Heart right ventricle (tissue), 16 donors: ENCODE results near the gene SCYGR4. TPM values are rescaled to one million over a fixed set of nuclear protein-coding genes. Genes with fewer than 3 reads are reported as not detected.

Source experiments
- ATAC-seq, 8 donors: fragments of 200-7000 bp; cut with Tn5 transposase; one replicate each; pipeline ENCODE4 v1.9.1; 2020; ENCODE audit warnings: mild to moderate bottlenecking in 8 of 8, moderate library complexity in 8 of 8, moderate number of reproducible peaks in 1 of 8
- DNase-seq, 2 donors: peaks; one replicate each; pipeline ENCODE4 v3.0.0-alpha.2; 2020
- H3K27ac ChIP-seq, 10 donors: fragments of 200-600 bp; sonication (generic) in 2 of 10; one replicate each; pipeline versions ENCODE4 v1.5.0 to v1.8.0; 2020 to 2022; ENCODE audit warnings: mild to moderate bottlenecking in 3 of 10
- H3K27me3 ChIP-seq, 7 donors: fragments of 200-600 bp; one replicate each; pipeline ENCODE4 v1.8.0; 2021 to 2022; ENCODE audit warnings: mild to moderate bottlenecking in 2 of 7
- H3K36me3 ChIP-seq, 9 donors: fragments of 200-600 bp; sonication (generic) in 1 of 9; one replicate each; pipeline versions ENCODE4 v1.5.0 to v1.8.0; 2020 to 2022; ENCODE audit warnings: mild to moderate bottlenecking in 2 of 9
- H3K4me1 ChIP-seq, 9 donors: fragments of 200-600 bp; sonication (generic) in 1 of 9; one replicate each; pipeline versions ENCODE4 v1.5.0 to v1.8.0; 2020 to 2022; ENCODE audit warnings: mild to moderate bottlenecking in 4 of 9
- H3K4me3 ChIP-seq, 10 donors: fragments of 200-600 bp; sonication (generic) in 2 of 10; one replicate each; pipeline versions ENCODE4 v1.5.0 to v1.8.0; 2020 to 2022; ENCODE audit warnings: mild to moderate bottlenecking in 7 of 10, moderate library complexity in 2 of 10
- H3K9me3 ChIP-seq, 11 donors: fragments of 200-600 bp in 10 of 11; sonication (generic) in 2 of 11; one replicate each; pipeline versions ENCODE4 v1.5.0 to v1.8.0; 2013 to 2022; ENCODE audit warnings: mild to moderate bottlenecking in 2 of 11, control low read depth in 1 of 11, moderate library complexity in 1 of 11
- WGBS, 2 donors: extraction: QIAGEN DNeasy Blood & Tissue Kit; methylation state at CpG; one replicate each; pipeline ENCODE4 v1.1.7; 2013; ENCODE audit warnings: inconsistent platforms in 1 of 2; 5-methylcytosine and 5-hydroxymethylcytosine counted together
- intact Hi-C, 10 donors: fragments of 100-400 bp; cut with DNase I; formaldehyde crosslinking; loops; one replicate each; pipeline versions ENCODE4 v1.11.1 to v1.14.2; 2022
- polyA plus RNA-seq, 2 donors: library from polyadenylated mRNA; stranded (reverse); fragments of 200-250 nt; gene quantifications; one replicate each; pipeline ENCODE4 v1.2.3, GENCODE V29; 2013
- total RNA-seq, 10 donors: library from RNA; stranded (reverse); fragmentation: NEBNext Ultra II Directional in 3 of 10; extraction: Animal tissue kit (Norgen Biotek cat#: 25700) in 3 of 10; gene quantifications; one replicate each; pipeline versions ENCODE4 v1.2.1 to v1.2.4, GENCODE V29; 2021 to 2023
- TF ChIP-seq, protein P1 (sequence below), 9 donors: fragments of 200-600 bp; sonication (generic) in 2 of 9; IDR thresholded peaks; one replicate each; pipeline versions ENCODE4 v1.5.0 to v1.8.0; 2021 to 2022; ENCODE audit warnings: antibody characterized with exemption in 9 of 9, mild to moderate bottlenecking in 5 of 9, moderate library complexity in 1 of 9
- donor health status: Arrhythmogenic right ventricular cardiomyopathy.
- donor health status: ischemic (EF 13 %, LVEDD 7.1; RV severe dilation, severe dysfunction).
- donor health status: healthy with polysubstance abuse.
- donor health status: DM: no; HTN: yes; CAD: no.
- donor health status: DM: no; HTN: no; CAD: no.
- donor health status: ischemic (EF 25% LVEDD 6.9; RV normal size, moderate dysfunction).
- donor health status: ischemic (EF 25% LVEDD 5.7; RV mildly dilated, moderate dysfunction).
- donor health status: healthy.
- donor health status: DM: yes; HTN: yes; CAD: no.
- donor health status: Ischemic cardiomyopathy.
- donor health status: ischemic (EF 35%, LVEDD 5.7; RV mildly dilated, moderate dysfunction).
- donor health status: nonischemic (EF 11% LVEDD 7.7; RV severe dilation, severe dysfunction).
- donor health status: DM: yes; HTN: yes; CAD: no.
- donor health status: PGD.
- donor health status: ischemic (EF 29% LVEDD 5.4; RV normal size, mild dysfunction).
- donor health status: nonischemic (EF 23%, LVEDD 6.1; RV moderate dilation, normal function).

Gene SCYGR4
- total and polyA plus RNA-seq, 12 donors = not detected

DNA sequence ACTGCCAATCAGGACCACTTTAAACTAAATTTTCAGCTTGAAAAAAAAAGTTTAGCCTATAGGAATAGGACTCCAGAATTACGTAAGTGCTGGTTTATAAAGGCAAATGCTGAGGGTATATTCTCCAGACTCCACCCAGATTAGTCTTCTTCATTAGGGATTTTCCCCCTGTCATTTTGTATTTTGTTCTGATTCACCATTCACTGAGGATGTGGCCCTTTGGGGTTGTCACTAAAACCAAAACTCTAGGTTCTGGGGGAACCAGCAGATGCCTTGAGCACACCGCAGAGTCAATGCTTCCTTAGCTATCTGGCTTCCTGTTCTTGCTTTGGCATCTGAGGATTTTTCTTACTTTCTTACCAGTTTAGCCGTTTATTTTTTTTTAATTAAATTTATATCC lies 10.5 kb downstream of the SCYGR4 start:
- intact Hi-C loops = no loop called here
- ATAC-seq (no peak), DNase-seq (no peak)

DNA sequence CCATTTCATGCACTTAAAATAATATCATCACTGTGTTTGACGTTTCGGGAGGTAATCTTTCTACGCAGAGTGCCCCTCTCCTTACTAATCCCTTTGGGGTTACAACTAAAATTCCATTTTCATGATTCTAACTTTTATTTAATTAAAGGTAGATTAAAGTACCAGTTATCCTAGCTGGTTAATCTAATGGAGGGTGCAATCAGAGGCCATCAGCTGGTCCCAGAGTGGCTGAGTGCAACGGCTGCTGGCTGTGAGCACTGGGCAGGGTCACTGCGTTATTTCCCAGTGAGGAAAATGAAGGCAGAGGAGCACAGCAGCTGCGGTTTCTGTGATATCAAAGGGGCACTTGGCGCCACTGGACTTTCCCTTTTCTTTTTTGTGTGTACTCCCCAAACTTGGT lies 12.1 kb downstream of the SCYGR4 start:
- Histone ChIP-seq H3K27me3 (peaks cover 0 to 17% (median 9%) of the 10 kb centered on the region in 7 donors), H3K4me1 (no peaks in the 10 kb centered on the region), H3K36me3 (no peaks in the 10 kb centered on the region), H3K4me3 (no peak overlapping the region), H3K27ac (no peak overlapping the region), H3K9me3 (no peaks in the 10 kb centered on the region)
- 62 to 67% methylated on average over 7 of the region's 7 CpGs for whole genome bisulfite sequencing, 2 donors
- intact Hi-C loops = no loop called here
- DNase-seq (no peak), ATAC-seq (no peak)
- TF ChIP-seq, protein P1, sequence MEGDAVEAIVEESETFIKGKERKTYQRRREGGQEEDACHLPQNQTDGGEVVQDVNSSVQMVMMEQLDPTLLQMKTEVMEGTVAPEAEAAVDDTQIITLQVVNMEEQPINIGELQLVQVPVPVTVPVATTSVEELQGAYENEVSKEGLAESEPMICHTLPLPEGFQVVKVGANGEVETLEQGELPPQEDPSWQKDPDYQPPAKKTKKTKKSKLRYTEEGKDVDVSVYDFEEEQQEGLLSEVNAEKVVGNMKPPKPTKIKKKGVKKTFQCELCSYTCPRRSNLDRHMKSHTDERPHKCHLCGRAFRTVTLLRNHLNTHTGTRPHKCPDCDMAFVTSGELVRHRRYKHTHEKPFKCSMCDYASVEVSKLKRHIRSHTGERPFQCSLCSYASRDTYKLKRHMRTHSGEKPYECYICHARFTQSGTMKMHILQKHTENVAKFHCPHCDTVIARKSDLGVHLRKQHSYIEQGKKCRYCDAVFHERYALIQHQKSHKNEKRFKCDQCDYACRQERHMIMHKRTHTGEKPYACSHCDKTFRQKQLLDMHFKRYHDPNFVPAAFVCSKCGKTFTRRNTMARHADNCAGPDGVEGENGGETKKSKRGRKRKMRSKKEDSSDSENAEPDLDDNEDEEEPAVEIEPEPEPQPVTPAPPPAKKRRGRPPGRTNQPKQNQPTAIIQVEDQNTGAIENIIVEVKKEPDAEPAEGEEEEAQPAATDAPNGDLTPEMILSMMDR (IDR thresholded peaks at IDR 0.05) = no peak

More for the DNA sequence above, 10.5 kb downstream of the SCYGR4 start:
- peaks cover 0 to 13% (median 4%) of the 10 kb centered on the region in 7 donors for H3K27me3 ChIP-seq
- H3K27ac ChIP-seq = no peak overlapping the region
- TF ChIP-seq, protein P1 (IDR thresholded peaks at IDR 0.05) = no peak
- no peaks in the 10 kb centered on the region for H3K36me3 ChIP-seq
- peaks cover 0 to 3% (median 0%) of the 10 kb centered on the region in 11 donors for H3K9me3 ChIP-seq
- H3K4me1 ChIP-seq = peaks cover 0 to 7% (median 0%) of the 10 kb centered on the region in 9 donors
- 80 to 88% methylated on average over 3 of the region's 3 CpGs for WGBS, 2 donors
- no peak overlapping the region for H3K4me3 ChIP-seq

DNA sequence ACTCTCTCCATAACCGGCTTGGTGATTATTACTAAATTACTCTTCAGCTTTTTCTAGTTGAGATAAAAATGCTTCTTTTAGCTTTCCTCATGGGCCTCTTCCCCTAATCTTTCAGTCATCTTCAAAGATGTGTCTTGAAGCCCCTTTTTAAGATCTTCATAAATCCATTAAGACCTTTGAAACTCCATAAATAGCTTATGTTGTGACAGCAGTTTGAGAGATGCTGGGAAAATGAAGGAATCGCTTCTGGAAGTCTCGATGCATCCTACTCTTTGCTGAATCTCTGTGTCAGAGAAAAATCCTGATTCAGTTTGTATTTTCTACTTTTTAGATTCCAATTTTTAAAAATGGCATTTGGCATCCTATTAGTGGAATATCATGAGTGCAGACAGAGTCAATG lies 13.0 kb downstream of the SCYGR4 start:
- Histone ChIP-seq H3K4me1 (no peaks in the 10 kb centered on the region), H3K27ac (no peak overlapping the region), H3K4me3 (no peak overlapping the region), H3K36me3 (no peaks in the 10 kb centered on the region), H3K27me3 (peaks cover 0 to 17% (median 9%) of the 10 kb centered on the region in 7 donors), H3K9me3 (no peaks in the 10 kb centered on the region)
- 81 to 83% methylated on average over 3 of the region's 3 CpGs for WGBS, 2 donors
- ATAC-seq (no peak), DNase-seq (no peak)
- intact Hi-C loops = no loop called here
- TF ChIP-seq, protein P1 (IDR thresholded peaks at IDR 0.05) = no peak

DNA sequence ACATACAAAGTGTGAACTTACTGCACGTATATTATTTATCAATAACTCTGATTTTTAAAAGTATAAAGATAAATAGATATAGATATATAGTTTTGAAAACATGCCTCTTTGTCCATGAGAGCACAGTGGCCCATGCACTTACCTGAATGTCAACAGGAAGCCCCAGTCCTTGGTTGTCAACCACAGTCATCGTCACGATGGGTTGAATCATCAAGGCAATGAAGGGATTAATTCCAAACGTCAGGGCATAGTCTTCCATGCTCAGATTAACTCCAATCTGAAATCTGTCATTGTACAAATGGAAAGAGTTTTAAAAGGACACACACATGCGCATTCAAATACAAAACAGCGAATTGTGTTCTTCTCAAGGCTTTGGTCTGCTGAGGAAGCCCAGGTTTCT lies 15.5 kb downstream of the SCYGR4 start:
- ATAC-seq (no peak), DNase-seq (no peak)
- Histone ChIP-seq H3K36me3 (no peaks in the 10 kb centered on the region), H3K27ac (no peak overlapping the region), H3K4me1 (no peaks in the 10 kb centered on the region), H3K9me3 (no peaks in the 10 kb centered on the region), H3K4me3 (no peak overlapping the region), H3K27me3 (peaks cover 0 to 17% (median 7%) of the 10 kb centered on the region in 7 donors)
- WGBS, 2 donors = 80 to 83% methylated on average over 6 of the region's 6 CpGs
- intact Hi-C loops = no loop called here
- TF ChIP-seq, protein P1 (IDR thresholded peaks at IDR 0.05) = no peak
